ENCODE measurements around the gene ACADSB. TPM values are rescaled to one million over a fixed set of nuclear protein-coding genes. Genes with fewer than 3 reads are reported as not detected.

The ACADSB gene
- total and polyA plus RNA-seq, 10 of the 15 experiments (the other 5 are each of a cell fraction or from before 2014, with no cell fraction given), result 10.8 to 24.0 (median 15.0) TPM

DNA sequence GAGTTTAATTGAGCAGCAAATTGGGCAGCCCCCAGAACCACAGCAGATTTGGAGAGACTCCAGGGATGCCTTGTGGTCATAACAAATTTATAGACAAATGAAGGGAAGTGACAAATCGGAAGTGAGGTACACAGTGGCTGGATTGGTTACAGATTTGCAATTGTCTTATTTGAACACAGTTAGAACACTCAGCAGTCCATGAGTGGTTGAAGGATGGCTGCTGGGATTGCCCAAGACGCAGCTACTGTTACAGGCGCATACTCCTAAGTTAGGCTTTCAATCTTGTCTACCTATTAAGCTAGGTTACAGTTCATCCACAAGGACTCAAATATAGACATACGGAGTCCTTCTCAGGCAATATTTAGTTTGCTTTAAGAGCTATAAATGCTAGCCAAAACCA, 7.4 kb downstream of the ACADSB start:
- Histone ChIP-seq H3K4me2 (ENCODE audit: control insufficient read depth, insufficient read depth) (no peak overlapping the region), H3K36me3 (ENCODE audit: control insufficient read depth in 2 of 2, insufficient read depth in 2 of 2, low read length in 1 of 2) (no peaks in the 10 kb centered on the region), H3K9ac (ENCODE audit: control insufficient read depth, insufficient read depth, low read length) (no peak overlapping the region), H3K79me2 (ENCODE audit: control insufficient read depth, insufficient read depth, low read length) (no peaks in the 10 kb centered on the region), H3K27me3 (replicated peaks in 1 of 2; ENCODE audit: control insufficient read depth in 2 of 2, insufficient read depth in 2 of 2, low read length in 1 of 2) (no peaks in the 10 kb centered on the region), H3K4me1 (ENCODE audit: control insufficient read depth, insufficient read depth, low read length) (no peaks in the 10 kb centered on the region), H2AFZ (ENCODE audit: control insufficient read depth, low read depth, low read length) (no peak overlapping the region), H4K20me1 (ENCODE audit: control insufficient read depth, insufficient read depth) (no peaks in the 10 kb centered on the region), H3K4me3 (no peak overlapping the region), H3K27ac (ENCODE audit: control insufficient read depth, insufficient read depth) (no peak overlapping the region), H3K9me3 (replicated peaks; ENCODE audit: control insufficient read depth, insufficient read depth, low read length) (no peaks in the 10 kb centered on the region; the same call in 2 of the 3 replicates)
- ATAC-seq, result no peak
- no TSS peak for BruUV-seq (replicated peaks)
- no peak for DNase-seq (ENCODE audit: low read depth, low spot score)
- intact Hi-C loops (cut with micrococcal nuclease; ENCODE audit: unreplicated experiment), result no loop called here
- no peak for FAIRE-seq
- TF ChIP-seq, protein P1, sequence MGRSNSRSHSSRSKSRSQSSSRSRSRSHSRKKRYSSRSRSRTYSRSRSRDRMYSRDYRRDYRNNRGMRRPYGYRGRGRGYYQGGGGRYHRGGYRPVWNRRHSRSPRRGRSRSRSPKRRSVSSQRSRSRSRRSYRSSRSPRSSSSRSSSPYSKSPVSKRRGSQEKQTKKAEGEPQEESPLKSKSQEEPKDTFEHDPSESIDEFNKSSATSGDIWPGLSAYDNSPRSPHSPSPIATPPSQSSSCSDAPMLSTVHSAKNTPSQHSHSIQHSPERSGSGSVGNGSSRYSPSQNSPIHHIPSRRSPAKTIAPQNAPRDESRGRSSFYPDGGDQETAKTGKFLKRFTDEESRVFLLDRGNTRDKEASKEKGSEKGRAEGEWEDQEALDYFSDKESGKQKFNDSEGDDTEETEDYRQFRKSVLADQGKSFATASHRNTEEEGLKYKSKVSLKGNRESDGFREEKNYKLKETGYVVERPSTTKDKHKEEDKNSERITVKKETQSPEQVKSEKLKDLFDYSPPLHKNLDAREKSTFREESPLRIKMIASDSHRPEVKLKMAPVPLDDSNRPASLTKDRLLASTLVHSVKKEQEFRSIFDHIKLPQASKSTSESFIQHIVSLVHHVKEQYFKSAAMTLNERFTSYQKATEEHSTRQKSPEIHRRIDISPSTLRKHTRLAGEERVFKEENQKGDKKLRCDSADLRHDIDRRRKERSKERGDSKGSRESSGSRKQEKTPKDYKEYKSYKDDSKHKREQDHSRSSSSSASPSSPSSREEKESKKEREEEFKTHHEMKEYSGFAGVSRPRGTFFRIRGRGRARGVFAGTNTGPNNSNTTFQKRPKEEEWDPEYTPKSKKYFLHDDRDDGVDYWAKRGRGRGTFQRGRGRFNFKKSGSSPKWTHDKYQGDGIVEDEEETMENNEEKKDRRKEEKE (IDR thresholded peaks at IDR 0.05), result no peak
- TF ChIP-seq ZNF622 (IDR thresholded peaks at IDR 0.05) (no peak), MTA2 (IDR thresholded peaks at IDR 0.05; ENCODE audit: low read depth) (no peak), GABPA (IDR thresholded peaks at IDR 0.05; ENCODE audit: low read depth) (no peak), SMAD5 (IDR thresholded peaks at IDR 0.05; ENCODE audit: low read depth) (no peak), ZNF217 (IDR thresholded peaks at IDR 0.05) (no peak)
- ChIA-PET CTCF (interaction anchor here (1.1 kb wide), 1 partner anchor 27 kb away, joined by 3 read pairs; no protein-coding TSS in a partner anchor), POLR2A (no interaction called here), RAD21 (ENCODE audit: unreplicated experiment) (no interaction called here), SMC1A (ENCODE audit: uncharacterized antibody, unreplicated experiment) (no interaction called here)
- 98% methylated on average over 4 of the region's 4 CpGs for WGBS (ENCODE audit: insufficient coverage, insufficient replicate concordance, low lambda C conversion rate, missing lambda C conversion rate)
- in situ Hi-C loops (cut with MboI), result no loop called here
